Caco-2 (cell line): ENCODE measurements around the gene UBE2O. TPM values are rescaled to one million over a fixed set of nuclear protein-coding genes. Genes with fewer than 3 reads are reported as not detected.
A peak's percentile ranks its signal among the peaks of the same experiment; 100 is the strongest.

Experiments used
- BruUV-seq: library from RNA; stranded (reverse); fragments of 400-500 nt; replicated peaks from 2 replicates; lab custom pipeline; 2021; lab: Mats Ljungman, UMichigan
- CTCF ChIA-PET: fragments of 300-600 bp; sonication (Branson Sonifier 250); formaldehyde crosslinking; loops from one replicate; lab custom pipeline; 2022; ENCODE audit warnings: antibody characterized with exemption; lab: Charles Lee
- POLR2A ChIA-PET: fragments of 300-600 bp; sonication (Branson Sonifier 250); formaldehyde crosslinking; loops from one replicate; lab custom pipeline; 2022; ENCODE audit warnings: antibody characterized with exemption; lab: Charles Lee
- DNase-seq, 2 experiments: peaks; one replicate each; pipeline versions ENCODE4 v3.0.0 to v3.0.0-alpha.2; 2020 to 2022
- H3K27me3 ChIP-seq: replicated peaks from 2 replicates; pipeline ENCODE4 v1.6.0; 2011; ENCODE audit warnings: low read length; ENCODE audit not compliant: control insufficient read depth, insufficient read depth
- H3K36me3 ChIP-seq: 2 replicates; pipeline ENCODE4 v1.5.1; 2011; ENCODE audit warnings: low read length; ENCODE audit not compliant: control insufficient read depth, insufficient read depth
- H3K4me1 ChIP-seq: fragments of 250-450 bp; sonication (Bioruptor Pico); 2 replicates; pipeline ENCODE4 v1.5.1; 2020; ENCODE audit warnings: mild to moderate bottlenecking
- H3K4me3 ChIP-seq: 2 replicates; pipeline ENCODE4 v1.5.1; 2011; ENCODE audit warnings: low read depth, mild to moderate bottlenecking, control low read depth, low read length
- H3K9me3 ChIP-seq: fragments of 250-450 bp; sonication (Bioruptor Pico); 2 replicates; pipeline ENCODE4 v1.5.1; 2020; ENCODE audit warnings: mild to moderate bottlenecking, moderate library complexity
- H3K27ac Mint-ChIP-seq: one replicate; pipeline ENCODE4 v1.8.0; 2022; ENCODE audit warnings: mixed read lengths; ENCODE audit not compliant: unreplicated experiment
- H3K27me3 Mint-ChIP-seq: one replicate; pipeline ENCODE4 v1.8.0; 2022; ENCODE audit warnings: mixed read lengths; ENCODE audit not compliant: insufficient read depth, unreplicated experiment
- H3K36me3 Mint-ChIP-seq: one replicate; pipeline ENCODE4 v1.8.0; 2022; ENCODE audit warnings: mild to moderate bottlenecking, mixed read lengths; ENCODE audit not compliant: insufficient read depth, unreplicated experiment
- H3K4me1 Mint-ChIP-seq: one replicate; pipeline ENCODE4 v1.8.0; 2022; ENCODE audit warnings: low read depth, mixed read lengths; ENCODE audit not compliant: unreplicated experiment
- H3K4me3 Mint-ChIP-seq: one replicate; pipeline ENCODE4 v1.8.0; 2022; ENCODE audit warnings: mild to moderate bottlenecking, moderate library complexity, mixed read lengths; ENCODE audit not compliant: unreplicated experiment
- H3K9me3 Mint-ChIP-seq: one replicate; pipeline ENCODE4 v1.8.0; 2022; ENCODE audit warnings: mixed read lengths; ENCODE audit not compliant: unreplicated experiment
- CTCF ChIP-seq, 2 experiments: fragments of 200-600 bp in 1 of 2; IDR thresholded peaks; 1 replicate in 1 of 2; 2 replicates in 1 of 2; pipeline versions ENCODE4 v1.5.1 to v1.8.0; 2011 to 2022; ENCODE audit warnings: antibody characterized with exemption in 1 of 2, control low read depth in 1 of 2, inconsistent platforms in 1 of 2, low read depth in 1 of 2, low read length in 1 of 2, mild to moderate bottlenecking in 1 of 2, moderate library complexity in 1 of 2; ENCODE audit not compliant: insufficient read depth in 1 of 2, severe bottlenecking in 1 of 2, unreplicated experiment in 1 of 2
- intact Hi-C: fragments of 100-400 bp; cut with micrococcal nuclease; formaldehyde crosslinking; loops from one replicate; pipeline ENCODE4 v1.10.0; 2022; ENCODE audit not compliant: unreplicated experiment
- total RNA-seq: library from RNA; stranded (reverse); gene quantifications from 2 replicates; pipeline ENCODE4 v1.2.3, GENCODE V29; 2022

Gene UBE2O
- total RNA-seq, 1 experiment from 2014 or later: 37.6 TPM

- Histone ChIP-seq H3K4me3 (no peak overlapping the region), H3K9me3 (no peaks in the 10 kb centered on the region), H3K4me1 (no peaks in the 10 kb centered on the region), H3K36me3 (peaks cover 1% of the 10 kb centered on the region), H3K27me3 (no peaks in the 10 kb centered on the region)
- Mint-ChIP-seq H3K9me3 (no peaks in the 10 kb centered on the region), H3K27me3 (no peaks in the 10 kb centered on the region), H3K4me3 (no peak overlapping the region), H3K4me1 (no peaks in the 10 kb centered on the region), H3K27ac (no peak overlapping the region), H3K36me3 (peaks cover 51% of the 10 kb centered on the region)
- CTCF ChIA-PET: interaction anchor here (0.8 to 1.1 kb wide), 2 partner anchors 53 to 402 kb away, joined by 3 to 4 read pairs; no protein-coding TSS in a partner anchor
- TF ChIP-seq CTCF (IDR thresholded peaks at IDR 0.05; ENCODE audit: insufficient read depth in 1 of 2, low read depth in 1 of 2, low read length in 1 of 2, severe bottlenecking in 1 of 2, unreplicated experiment in 1 of 2): no peak
- intact Hi-C loops: no loop called here
- DNase-seq: peak in 1 of 2 experiments; percentile 12
- POLR2A ChIA-PET: no interaction called here
- no TSS peak for BruUV-seq
Measured at GRCh38 chr17:76345377-76345974, 107.5 kb downstream of the UBE2O start.

GRCh38 chr17:76343106-76343505 is 109.8 kb downstream of the UBE2O start:
- BruUV-seq: no TSS peak
- Histone ChIP-seq H3K36me3 (peaks cover 1% of the 10 kb centered on the region), H3K4me3 (no peak overlapping the region), H3K27me3 (no peaks in the 10 kb centered on the region), H3K9me3 (no peaks in the 10 kb centered on the region), H3K4me1 (no peaks in the 10 kb centered on the region)
- Mint-ChIP-seq H3K27ac (no peak overlapping the region), H3K4me1 (no peaks in the 10 kb centered on the region), H3K27me3 (no peaks in the 10 kb centered on the region), H3K9me3 (no peaks in the 10 kb centered on the region), H3K36me3 (peaks cover 56% of the 10 kb centered on the region), H3K4me3 (no peak overlapping the region)
- CTCF ChIA-PET: no interaction called here
- POLR2A ChIA-PET: interaction anchor here (0.5 kb wide), 1 partner anchor 394 kb away, joined by 3 read pairs; no protein-coding TSS in a partner anchor
- no peak for DNase-seq
- no peak for TF ChIP-seq CTCF (IDR thresholded peaks at IDR 0.05; ENCODE audit: insufficient read depth in 1 of 2, low read depth in 1 of 2, low read length in 1 of 2, severe bottlenecking in 1 of 2, unreplicated experiment in 1 of 2)
- intact Hi-C loops: no loop called here

- H3K27ac Mint-ChIP-seq: no peak overlapping the region
- Histone ChIP-seq H3K36me3 (no peaks in the 10 kb centered on the region; the same call in 1 of the 2 replicates), H3K4me1 (no peaks in the 10 kb centered on the region), H3K4me3 (no peak overlapping the region), H3K9me3 (no peaks in the 10 kb centered on the region), H3K27me3 (no peaks in the 10 kb centered on the region)
- no peak for TF ChIP-seq CTCF (IDR thresholded peaks at IDR 0.05; ENCODE audit: insufficient read depth in 1 of 2, low read depth in 1 of 2, low read length in 1 of 2, severe bottlenecking in 1 of 2, unreplicated experiment in 1 of 2)
- H3K27me3 Mint-ChIP-seq: no peaks in the 10 kb centered on the region
- peaks cover 38% of the 10 kb centered on the region for H3K36me3 Mint-ChIP-seq
- BruUV-seq: no TSS peak
- H3K4me1 Mint-ChIP-seq: no peaks in the 10 kb centered on the region
- intact Hi-C loops: loop anchor here (1.0 kb wide), 1 partner anchor 12 kb away; the partner anchor contains the start of gene PRPSAP1
- no peaks in the 10 kb centered on the region for H3K9me3 Mint-ChIP-seq
- CTCF ChIA-PET: interaction anchor here (0.9 kb wide), 1 partner anchor 61 kb away, joined by 4 read pairs; no protein-coding TSS in a partner anchor
- DNase-seq: no peak
- POLR2A ChIA-PET: no interaction called here
- no peak overlapping the region for H3K4me3 Mint-ChIP-seq
Measured at GRCh38 chr17:76341301-76341700, 111.7 kb downstream of the UBE2O start.

Other genes with a start within 250 kb of the UBE2O start
- gene RNF157, start 212.7 kb downstream of the UBE2O start, total RNA-seq: 25.9 and 29.3 TPM in 2 replicates
- 50.0 and 51.6 TPM in 2 replicates for gene UBALD2, start 187.8 kb downstream of the UBE2O start, total RNA-seq
- gene QRICH2, start 144.9 kb downstream of the UBE2O start, total RNA-seq: 1.1 and 1.5 TPM in 2 replicates
- gene PRPSAP1, start 99.2 kb downstream of the UBE2O start, total RNA-seq: 81.3 and 87.6 TPM in 2 replicates
- gene SPHK1, start 68.5 kb downstream of the UBE2O start, total RNA-seq: 6.7 and 7.7 TPM in 2 replicates
- not detected in 2 replicates for gene AANAT, start 14.5 kb upstream of the UBE2O start, total RNA-seq
- gene RHBDF2, start 48.3 kb upstream of the UBE2O start, total RNA-seq: 33.8 and 37.2 TPM in 2 replicates
- 0.32 and 1.0 TPM in 2 replicates for gene CYGB, start 84.6 kb upstream of the UBE2O start, total RNA-seq
- gene PRCD, start 86.9 kb upstream of the UBE2O start, total RNA-seq: not detected in 2 replicates
- 0.77 and 2.5 TPM in 2 replicates for gene ST6GALNAC2, start 132.7 kb upstream of the UBE2O start, total RNA-seq
- gene ST6GALNAC1, start 190.6 kb upstream of the UBE2O start, total RNA-seq: 1.6 and 1.7 TPM in 2 replicates